ENCODE results near the gene ACOT13. TPM values are rescaled to one million over a fixed set of nuclear protein-coding genes. Genes with fewer than 3 reads are reported as not detected.
A peak's percentile ranks its signal among the peaks of the same experiment; 100 is the strongest.
"Not testable (repeated sequence)": the region's sequence is repeated elsewhere in the genome, so short reads cannot be mapped to it uniquely, and the experiment has no call there.

Gene ACOT13
- total RNA-seq, 2 experiments from 2014 or later, result 16.6 to 20.6 TPM

DNA sequence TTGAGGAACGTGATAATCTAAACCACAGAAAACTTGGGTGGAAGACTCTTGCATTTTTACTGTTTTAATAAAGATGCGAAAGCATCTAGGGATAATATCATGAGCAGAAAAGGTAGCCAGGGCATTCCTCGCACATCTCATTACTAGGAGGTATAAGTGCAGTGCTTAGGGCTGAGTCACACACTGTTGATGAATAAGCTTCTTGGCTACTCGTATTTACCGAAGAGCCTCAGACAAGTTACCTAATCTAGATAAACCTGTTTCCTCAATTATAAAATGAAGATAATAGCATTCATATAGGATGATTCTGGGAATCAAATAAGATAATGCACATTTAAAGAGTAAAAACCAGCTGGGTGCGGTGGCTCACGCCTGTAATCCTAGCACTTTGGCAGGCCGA, 20.1 kb upstream of the ACOT13 start:
- Mint-ChIP-seq H3K27me3 (peaks cover 24% of the 10 kb centered on the region), H3K4me3 (peak overlapping the region; percentile 86), H3K27ac (peak overlapping the region; percentile 64), H3K36me3 (peaks cover under 1% of the 10 kb centered on the region), H3K4me1 (peaks cover 11% of the 10 kb centered on the region), H3K9me3 (no peaks in the 10 kb centered on the region)
- ATAC-seq (ENCODE audit: low read depth) (no peak), DNase-seq (no peak)
- POLR2A ChIA-PET, result interaction anchor here (2.1 kb wide), 1 partner anchor 20 kb away, joined by 5 read pairs; the partner anchor contains the start of genes ACOT13 and TDP2

- no peak overlapping the region for H3K27ac Mint-ChIP-seq
- DNase-seq (no peak), ATAC-seq (ENCODE audit: low read depth) (no peak)
- H3K36me3 Mint-ChIP-seq, result peaks cover 5% of the 10 kb centered on the region
- H3K4me3 Mint-ChIP-seq, result no peak overlapping the region
- H3K9me3 Mint-ChIP-seq, result no peaks in the 10 kb centered on the region
- peaks cover 22% of the 10 kb centered on the region for H3K27me3 Mint-ChIP-seq
- peaks cover 11% of the 10 kb centered on the region for H3K4me1 Mint-ChIP-seq
- POLR2A ChIA-PET, result interaction anchor here (2.1 kb wide), 1 partner anchor 19 kb away, joined by 5 read pairs; the partner anchor contains the start of genes ACOT13 and TDP2
Observed at GRCh38 chr6:24648276-24648675, 18.6 kb upstream of the ACOT13 start.

DNA sequence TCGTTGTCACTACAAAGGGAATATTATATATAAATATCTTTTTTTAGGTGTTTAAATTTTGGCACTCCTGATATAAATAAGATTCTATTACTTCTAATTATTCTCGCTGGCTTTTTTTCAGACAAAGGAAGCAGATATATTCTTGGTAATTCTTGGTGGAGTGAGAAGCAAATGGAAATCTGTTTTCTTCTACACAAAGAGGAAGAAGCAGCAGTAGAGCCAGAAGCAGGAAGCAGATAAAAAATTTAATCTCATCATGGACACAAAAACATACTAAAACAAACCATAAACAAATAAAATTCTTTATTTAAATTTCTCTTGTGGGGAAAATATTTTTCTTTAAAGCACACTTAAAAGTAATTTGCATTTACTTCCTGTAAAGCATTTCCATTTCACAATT, 17.2 kb upstream of the ACOT13 start:
- ATAC-seq (ENCODE audit: low read depth), result no peak
- DNase-seq, result no peak
- Mint-ChIP-seq H3K27me3 (peaks cover 11% of the 10 kb centered on the region), H3K9me3 (no peaks in the 10 kb centered on the region), H3K4me1 (peaks cover 12% of the 10 kb centered on the region), H3K36me3 (peaks cover 11% of the 10 kb centered on the region), H3K27ac (no peak overlapping the region), H3K4me3 (no peak overlapping the region)
- POLR2A ChIA-PET, result no interaction called here

DNA sequence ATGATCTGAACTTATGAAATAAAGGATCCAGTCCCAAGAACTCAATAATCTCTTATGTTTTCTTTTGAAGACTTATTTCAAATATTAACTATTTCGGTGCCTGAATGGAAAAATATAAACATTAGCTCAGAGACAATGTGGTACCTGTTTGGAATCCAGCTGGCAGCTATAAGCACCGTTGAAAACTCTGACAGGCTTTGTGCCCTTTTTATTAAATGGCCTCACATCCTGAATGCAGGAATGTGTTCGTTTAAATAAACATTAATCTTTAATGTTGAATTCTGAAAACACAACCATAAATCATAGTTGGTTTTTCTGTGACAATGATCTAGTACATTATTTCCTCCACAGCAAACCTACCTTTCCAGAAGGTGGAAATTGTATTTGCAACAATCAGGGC, 16.5 kb upstream of the ACOT13 start:
- Mint-ChIP-seq H3K36me3 (peaks cover 11% of the 10 kb centered on the region), H3K4me1 (peaks cover 14% of the 10 kb centered on the region), H3K4me3 (no peak overlapping the region), H3K27me3 (peaks cover 4% of the 10 kb centered on the region), H3K27ac (no peak overlapping the region), H3K9me3 (no peaks in the 10 kb centered on the region)
- ATAC-seq (ENCODE audit: low read depth) (no peak), DNase-seq (no peak)
- POLR2A ChIA-PET, result no interaction called here

DNA sequence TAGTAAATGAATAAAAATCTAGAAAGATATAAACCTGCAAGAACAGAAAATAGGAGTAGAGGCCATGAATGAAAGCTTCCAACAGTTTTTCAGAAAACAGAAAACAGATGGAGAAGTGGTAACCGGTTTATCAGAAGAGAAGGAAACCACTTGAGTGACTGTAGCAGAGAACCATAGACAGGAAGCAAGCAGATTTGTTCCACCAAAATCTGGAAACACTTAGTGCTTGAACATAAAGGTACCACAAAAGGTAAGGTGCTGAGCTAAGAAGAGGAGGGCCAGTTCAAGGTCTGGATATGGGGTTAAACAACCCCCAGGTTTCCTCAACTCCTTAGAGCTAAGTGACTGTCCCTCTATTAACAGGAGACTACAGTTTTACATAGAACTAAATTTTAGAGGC, 11.7 kb upstream of the ACOT13 start:
- no peak overlapping the region for H3K27ac Mint-ChIP-seq
- peaks cover 26% of the 10 kb centered on the region for H3K36me3 Mint-ChIP-seq
- POLR2A ChIA-PET, result interaction anchor here (1.0 to 1.5 kb wide), 2 partner anchors 10 to 12 kb away, joined by 4 to 5 read pairs; partner anchors contain the start of genes ACOT13 and TDP2

DNA sequence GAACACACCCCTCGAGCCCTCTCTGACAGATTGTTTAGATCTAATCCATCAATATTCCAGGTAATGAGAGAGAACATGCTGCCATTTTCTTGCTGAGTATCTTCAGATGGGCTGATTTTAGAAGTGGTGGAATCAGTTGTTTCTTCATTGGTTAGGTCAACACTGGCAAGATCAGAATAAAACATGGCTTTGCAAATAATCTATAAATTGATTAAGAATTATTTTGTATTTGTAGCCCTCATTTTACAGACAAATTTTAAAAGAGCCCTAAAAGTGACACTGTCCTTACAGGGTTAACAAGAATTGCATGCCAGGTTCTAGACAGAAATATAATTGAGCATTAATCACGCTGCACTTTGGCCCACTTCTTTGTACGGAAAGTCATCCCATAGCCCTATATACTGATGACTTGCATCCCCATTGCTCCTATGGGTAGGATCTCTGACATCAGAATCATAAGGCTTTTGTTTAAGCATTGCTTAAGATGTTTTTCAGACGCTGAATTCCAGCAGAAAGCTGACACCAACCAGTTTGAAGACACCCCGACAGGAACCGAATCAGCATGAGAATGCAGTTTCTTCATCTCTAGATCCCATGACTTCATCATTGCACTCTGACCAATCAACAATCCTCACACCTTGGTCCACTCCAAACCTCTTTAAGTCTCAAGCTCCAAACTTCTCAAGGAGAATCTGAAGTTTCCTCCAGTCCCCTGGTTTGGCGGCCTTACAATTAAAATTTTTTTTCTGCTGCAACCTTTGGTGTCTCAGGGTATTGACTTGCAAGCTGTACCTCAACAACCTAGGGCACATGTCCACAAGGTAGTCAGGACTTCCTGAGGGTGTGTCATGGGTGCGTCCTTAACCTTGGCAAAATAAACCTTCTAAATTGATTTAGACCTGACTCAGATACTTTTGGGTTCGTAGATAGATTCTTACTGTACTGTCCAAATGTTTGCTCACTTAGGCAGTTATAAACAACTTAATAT, 8.0 kb upstream of the ACOT13 start:
- Mint-ChIP-seq H3K27ac (no peak overlapping the region), H3K9me3 (no peaks in the 10 kb centered on the region), H3K4me1 (peaks cover 20% of the 10 kb centered on the region), H3K27me3 (no peaks in the 10 kb centered on the region), H3K36me3 (peaks cover 37% of the 10 kb centered on the region), H3K4me3 (no peak overlapping the region)
- no peak for DNase-seq
- ATAC-seq (ENCODE audit: low read depth), result no peak
- POLR2A ChIA-PET, result no interaction called here

More for the DNA sequence above, 11.7 kb upstream of the ACOT13 start:
- peaks cover 15% of the 10 kb centered on the region for H3K4me1 Mint-ChIP-seq
- H3K9me3 Mint-ChIP-seq, result no peaks in the 10 kb centered on the region
- no peak for DNase-seq
- ATAC-seq (ENCODE audit: low read depth), result peak; percentile 76
- H3K4me3 Mint-ChIP-seq, result no peak overlapping the region
- H3K27me3 Mint-ChIP-seq, result no peaks in the 10 kb centered on the region

DNA sequence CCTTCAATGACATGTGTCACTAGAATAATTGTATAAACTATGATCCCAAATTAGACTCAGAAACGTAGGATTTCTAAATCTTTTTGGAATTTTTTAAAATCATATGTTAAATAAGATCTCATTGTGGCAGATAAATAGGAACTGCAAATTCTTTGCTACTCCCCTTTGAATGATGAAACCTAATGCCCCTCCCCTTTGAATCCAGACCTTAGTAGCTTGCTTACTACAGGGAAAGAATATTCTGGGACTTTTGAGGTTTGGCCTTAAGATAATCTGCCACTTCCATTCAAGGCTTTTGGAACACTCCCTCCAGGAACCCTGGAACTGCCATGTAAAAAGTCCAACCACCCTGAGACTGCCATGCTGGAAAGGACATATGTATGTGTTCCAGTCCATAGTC, 7.3 kb upstream of the ACOT13 start:
- H3K4me3 Mint-ChIP-seq, result no peak overlapping the region
- peaks cover 22% of the 10 kb centered on the region for H3K4me1 Mint-ChIP-seq
- no peak for ATAC-seq (ENCODE audit: low read depth)
- H3K27me3 Mint-ChIP-seq, result no peaks in the 10 kb centered on the region
- POLR2A ChIA-PET, result no interaction called here
- H3K27ac Mint-ChIP-seq, result no peak overlapping the region
- DNase-seq, result no peak
- peaks cover 36% of the 10 kb centered on the region for H3K36me3 Mint-ChIP-seq
- no peaks in the 10 kb centered on the region for H3K9me3 Mint-ChIP-seq

DNA sequence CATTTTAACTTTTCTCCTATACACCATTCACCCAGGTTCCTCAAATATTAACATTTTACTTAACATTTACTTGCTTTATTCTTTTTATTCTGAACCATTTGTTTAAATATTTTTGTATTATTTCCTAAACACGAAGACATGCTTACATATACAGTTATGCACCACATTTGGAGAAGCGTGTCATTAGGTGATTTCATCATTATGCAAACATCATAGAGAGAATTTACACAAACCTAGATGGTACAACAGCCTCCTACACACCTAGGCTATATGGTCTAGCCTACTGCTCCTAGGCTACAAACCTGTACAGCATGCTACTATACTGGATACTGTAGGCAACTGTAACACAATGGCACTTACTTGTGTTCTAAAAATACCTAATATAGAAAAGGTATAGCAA, 6.8 kb upstream of the ACOT13 start:
- Mint-ChIP-seq H3K27me3 (no peaks in the 10 kb centered on the region), H3K36me3 (peaks cover 39% of the 10 kb centered on the region), H3K9me3 (no peaks in the 10 kb centered on the region), H3K27ac (no peak overlapping the region), H3K4me3 (no peak overlapping the region), H3K4me1 (peaks cover 25% of the 10 kb centered on the region)
- DNase-seq (no peak), ATAC-seq (ENCODE audit: low read depth) (no peak)
- POLR2A ChIA-PET, result no interaction called here

- not testable (repeated sequence) for ATAC-seq (ENCODE audit: low read depth); H3K27ac Mint-ChIP-seq; H3K9me3 Mint-ChIP-seq; DNase-seq; H3K27me3 Mint-ChIP-seq; H3K4me3 Mint-ChIP-seq
- Mint-ChIP-seq H3K36me3 (peaks cover 32% of the 10 kb centered on the region), H3K4me1 (peaks cover 22% of the 10 kb centered on the region)
- POLR2A ChIA-PET, result interaction anchor here (0.6 kb wide), 1 partner anchor 57 kb away, joined by 6 read pairs; the partner anchor contains the start of gene C6orf62
Observed at GRCh38 chr6:24661759-24662158, 5.1 kb upstream of the ACOT13 start.

DNA sequence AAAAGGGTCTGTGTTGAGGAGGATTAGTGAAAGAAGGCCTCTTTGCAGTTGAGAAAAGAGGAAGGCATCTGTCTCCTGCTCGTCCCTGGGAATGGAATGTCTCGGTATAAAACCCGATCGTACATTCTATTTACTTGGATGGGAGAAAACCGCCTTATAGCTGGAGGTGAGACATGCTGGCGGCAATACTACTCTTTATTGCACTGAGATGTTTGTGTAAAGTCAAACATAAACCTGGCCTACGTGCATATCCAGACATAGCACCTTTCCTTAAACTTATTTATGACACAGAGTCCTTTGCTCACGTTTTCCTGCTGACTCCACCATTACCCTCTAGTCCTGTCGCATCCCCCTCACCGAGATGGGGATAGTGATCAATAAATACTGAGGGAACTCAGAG, 4.6 kb upstream of the ACOT13 start:
- H3K27me3 Mint-ChIP-seq, result no peaks in the 10 kb centered on the region
- no peak overlapping the region for H3K27ac Mint-ChIP-seq
- no peak overlapping the region for H3K4me3 Mint-ChIP-seq
- POLR2A ChIA-PET, result no interaction called here
- H3K9me3 Mint-ChIP-seq, result no peaks in the 10 kb centered on the region
- DNase-seq, result no peak
- peaks cover 22% of the 10 kb centered on the region for H3K4me1 Mint-ChIP-seq
- no peak for ATAC-seq (ENCODE audit: low read depth)
- peaks cover 32% of the 10 kb centered on the region for H3K36me3 Mint-ChIP-seq

DNA sequence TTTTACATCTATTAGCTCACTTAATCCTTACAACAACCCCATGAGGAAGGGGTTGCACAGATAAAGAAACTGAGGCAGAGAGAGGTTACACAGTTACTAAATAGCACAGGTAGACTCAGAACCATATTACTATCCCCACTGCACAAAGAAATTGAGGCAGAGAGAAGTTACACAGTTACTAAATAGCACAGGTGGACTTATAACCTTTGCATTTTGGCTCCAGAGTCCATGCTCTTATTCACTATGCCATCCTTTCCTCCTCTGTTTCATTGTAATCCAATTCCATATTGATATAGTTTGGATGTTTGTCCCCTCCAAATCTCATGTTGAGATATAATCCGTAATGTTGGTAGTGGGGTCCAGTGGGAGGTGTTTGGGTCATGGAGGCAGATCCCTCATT, 3.7 kb upstream of the ACOT13 start:
- DNase-seq, result no peak
- Mint-ChIP-seq H3K27ac (no peak overlapping the region), H3K9me3 (no peaks in the 10 kb centered on the region), H3K36me3 (peaks cover 28% of the 10 kb centered on the region), H3K4me1 (peaks cover 29% of the 10 kb centered on the region), H3K27me3 (no peaks in the 10 kb centered on the region), H3K4me3 (no peak overlapping the region)
- POLR2A ChIA-PET, result no interaction called here
- ATAC-seq (ENCODE audit: low read depth), result no peak

- Mint-ChIP-seq H3K27ac (no peak overlapping the region), H3K4me1 (peaks cover 38% of the 10 kb centered on the region), H3K9me3 (no peaks in the 10 kb centered on the region), H3K4me3 (peak overlapping the region; percentile 97), H3K27me3 (no peaks in the 10 kb centered on the region), H3K36me3 (peaks cover 31% of the 10 kb centered on the region)
- ATAC-seq (ENCODE audit: low read depth) (no peak), DNase-seq (no peak)
- POLR2A ChIA-PET, result interaction anchor here (1.1 to 3.1 kb wide), 2 partner anchors 19 to 54 kb away, joined by 3 to 18 read pairs; partner anchors contain the start of genes C6orf62 and KIAA0319
Observed at GRCh38 chr6:24664046-24664987, 2.6 kb upstream of the ACOT13 start.

DNA sequence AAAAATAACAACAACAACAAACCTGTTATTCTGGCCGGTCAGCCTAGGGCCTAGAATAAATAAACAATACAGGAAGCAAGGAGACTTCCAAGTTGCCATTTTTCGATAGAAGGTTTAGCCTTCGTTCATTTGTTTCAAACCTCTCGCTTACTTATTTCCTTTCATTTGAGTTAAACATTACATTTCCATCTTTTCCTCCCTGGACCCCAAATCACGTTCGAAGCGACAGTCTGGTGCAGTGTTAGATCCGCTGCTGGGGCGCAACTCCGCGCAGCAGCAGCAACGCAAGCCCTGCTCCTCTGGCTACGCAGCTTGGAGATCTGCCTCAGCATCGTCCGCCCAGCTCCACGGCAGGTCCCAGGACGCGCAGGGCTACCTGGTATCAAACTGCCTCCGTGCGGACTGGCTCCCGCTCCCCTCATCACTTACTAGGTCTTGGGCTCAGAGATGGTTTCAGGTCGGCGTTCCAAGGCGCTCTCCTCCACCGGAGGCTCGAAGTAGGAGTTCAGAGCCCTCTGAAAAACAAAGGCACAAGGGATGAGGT, 708 bp upstream of the ACOT13 start:
- no peak for DNase-seq
- H3K36me3 Mint-ChIP-seq, result peaks cover 37% of the 10 kb centered on the region
- peak; percentile 39 for ATAC-seq (ENCODE audit: low read depth)
- peaks cover 38% of the 10 kb centered on the region for H3K4me1 Mint-ChIP-seq
- POLR2A ChIA-PET, result interaction anchor here (0.6 to 3.1 kb wide), 13 partner anchors 11 to 172 kb away, joined by 3 to 18 read pairs (median 4); partner anchors contain the start of genes ALDH5A1, C6orf62, GMNN and KIAA0319
- peak overlapping the region; percentile 97 for H3K4me3 Mint-ChIP-seq
- peak overlapping the region; percentile 97 for H3K27ac Mint-ChIP-seq
- no peaks in the 10 kb centered on the region for H3K27me3 Mint-ChIP-seq
- H3K9me3 Mint-ChIP-seq, result peaks cover 7% of the 10 kb centered on the region
